GM12865 (cell line): ENCODE measurements around the gene POP7.

Experiments
- DNase-seq: peaks from one replicate; pipeline ENCODE4 v3.0.0; 2010; ENCODE audit warnings: low read depth
- H3K4me3 ChIP-seq: 2 replicates; pipeline ENCODE4 v1.5.1; 2011; ENCODE audit warnings: mild to moderate bottlenecking, low read depth, low read length, control low read depth
- CTCF ChIP-seq: IDR thresholded peaks from 2 replicates; pipeline ENCODE4 v1.5.1; 2011; ENCODE audit warnings: low read length, control low read depth, low read depth, inconsistent platforms; ENCODE audit not compliant: insufficient read depth; ENCODE audit errors: missing control alignments

The POP7 gene

GRCh38 chr7:100685049-100685605 is 20.8 kb upstream of the POP7 start:
- no peak for DNase-seq

GRCh38 chr7:100685631-100686145 is 20.2 kb upstream of the POP7 start:
- no peak for DNase-seq
- TF ChIP-seq CTCF: no peak
- no peak overlapping the region for H3K4me3 ChIP-seq

More at GRCh38 chr7:100685049-100685605, 20.8 kb upstream of the POP7 start:
- no peak for TF ChIP-seq CTCF
- no peak overlapping the region for H3K4me3 ChIP-seq

DNA sequence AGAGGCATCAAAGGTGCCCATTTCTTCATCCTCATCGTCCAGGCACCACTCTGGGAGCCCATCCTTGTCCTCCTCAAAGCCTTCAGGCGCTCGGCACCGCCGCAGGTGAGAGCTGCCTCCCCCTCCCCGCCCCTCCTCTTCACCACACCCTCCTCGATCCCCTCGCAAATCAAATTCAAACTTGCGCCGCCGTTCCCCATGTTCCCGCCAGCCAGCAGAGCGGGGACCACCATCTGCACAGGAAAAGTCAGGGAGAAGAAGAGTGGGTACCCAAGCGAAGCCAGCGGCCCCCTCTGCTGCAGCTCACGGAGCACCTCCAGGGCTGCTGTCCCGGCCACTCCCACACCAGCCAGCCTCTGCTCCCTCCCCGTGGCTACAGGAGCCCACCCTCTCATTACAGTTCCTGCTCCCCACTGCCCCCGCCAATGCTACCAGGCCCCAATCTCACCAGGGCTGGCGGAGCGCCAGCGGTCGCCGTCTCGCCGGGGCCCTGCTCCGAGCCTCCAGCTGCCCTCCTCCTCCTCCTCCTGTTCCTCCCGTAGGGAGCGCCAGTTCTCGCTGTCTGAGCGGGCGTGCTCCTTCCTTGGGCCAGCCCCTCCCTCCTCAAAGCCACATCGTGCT is 19.6 kb upstream of the POP7 start:
- no peak for DNase-seq
- H3K4me3 ChIP-seq: no peak overlapping the region
- TF ChIP-seq CTCF: no peak

DNA sequence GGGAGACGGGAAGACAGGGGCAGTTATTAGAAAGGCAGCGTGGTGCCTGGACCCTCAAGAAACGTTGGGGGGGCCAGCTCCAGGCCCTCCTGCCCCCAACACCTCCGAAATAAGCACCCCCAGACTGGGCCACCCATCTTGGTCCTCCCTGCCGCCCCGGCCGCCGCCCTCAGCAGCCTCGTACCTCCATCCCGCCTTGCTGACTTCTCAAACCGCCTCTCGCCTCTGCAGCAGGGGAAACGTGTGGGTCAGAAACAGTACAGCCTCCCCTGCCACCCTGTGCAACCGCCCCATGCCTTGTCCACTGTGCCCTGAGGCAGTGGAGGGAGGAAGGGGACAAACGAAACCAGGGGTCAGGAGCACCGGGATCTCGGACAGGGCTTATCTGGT is 19.1 kb upstream of the POP7 start:
- no peak for DNase-seq
- no peak overlapping the region for H3K4me3 ChIP-seq
- TF ChIP-seq CTCF: no peak

DNA sequence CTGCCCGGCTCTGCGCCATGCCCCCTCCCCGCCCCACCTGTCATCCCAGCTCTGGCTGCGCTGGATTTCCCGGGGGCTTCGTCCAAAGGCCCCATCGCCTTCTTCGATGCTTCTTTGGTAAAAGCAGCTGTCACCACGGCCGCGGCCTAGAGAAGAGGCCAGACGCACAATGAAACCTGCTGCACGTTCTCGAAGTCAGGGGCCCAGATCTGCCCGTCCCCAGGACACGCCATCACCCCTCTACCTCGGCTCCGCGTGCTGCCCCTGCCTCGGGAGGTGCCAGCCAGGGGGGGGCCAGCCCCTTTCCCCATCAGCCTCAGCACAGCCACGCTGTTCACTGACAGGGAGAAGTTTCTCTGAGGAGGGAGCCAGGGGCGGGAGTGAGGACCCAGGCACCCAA is 18.7 kb upstream of the POP7 start:
- TF ChIP-seq CTCF: no peak
- DNase-seq: no peak
- H3K4me3 ChIP-seq: no peak overlapping the region

GRCh38 chr7:100687751-100688300 is 18.1 kb upstream of the POP7 start:
- H3K4me3 ChIP-seq: no peak overlapping the region
- no peak for DNase-seq
- no peak for TF ChIP-seq CTCF

DNA sequence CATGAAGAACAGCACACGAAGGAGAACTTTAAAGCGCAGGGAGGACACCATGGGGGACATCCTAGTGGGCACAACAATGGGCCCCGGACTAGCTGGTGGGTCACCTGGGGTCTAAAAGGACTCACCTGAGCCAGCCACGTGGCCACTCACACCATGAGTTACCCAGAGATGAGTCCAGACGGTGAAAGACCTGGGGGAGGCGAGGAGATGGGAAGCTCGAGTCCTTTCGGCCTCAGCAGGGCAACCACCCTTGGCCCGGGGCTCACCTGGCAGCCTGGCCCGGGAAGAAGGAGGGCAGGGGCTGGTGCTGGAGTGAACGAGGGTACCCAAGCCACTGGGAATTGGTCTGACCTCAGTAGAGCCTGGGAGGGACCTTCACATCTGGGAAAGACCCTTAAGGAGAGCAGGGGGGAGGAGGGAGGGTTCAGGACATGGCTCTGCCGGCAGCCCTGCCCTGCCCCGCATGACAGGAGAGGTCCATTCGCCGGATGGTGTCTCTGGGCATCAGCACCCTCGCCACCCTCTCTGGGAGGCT is 17.5 kb upstream of the POP7 start:
- no peak for DNase-seq
- no peak overlapping the region for H3K4me3 ChIP-seq
- TF ChIP-seq CTCF: no peak
